PC-3 (cell line): ENCODE data around the gene MOB3A.

Experiments
- EZH2 ChIP-seq: fragments of 300-600 bp; sonication (generic); IDR thresholded peaks from one replicate; pipeline ENCODE4 v1.6.1; 2017; ENCODE audit warnings: antibody characterized with exemption, mild to moderate bottlenecking, low read length; ENCODE audit not compliant: unreplicated experiment
- EZH2phosphoT487 ChIP-seq: fragments of 300-600 bp; sonication (generic); IDR thresholded peaks from 2 replicates; pipeline ENCODE4 v1.6.1; 2018; ENCODE audit warnings: mild to moderate bottlenecking, antibody characterized with exemption, low read length, borderline replicate concordance
- TF ChIP-seq, protein P1 (sequence below): fragments of 300-600 bp; sonication (generic); conservative IDR thresholded peaks from 2 replicates; pipeline ENCODE4 v1.5.1; 2017; ENCODE audit warnings: antibody characterized with exemption, low read depth, mild to moderate bottlenecking, low read length

DNA sequence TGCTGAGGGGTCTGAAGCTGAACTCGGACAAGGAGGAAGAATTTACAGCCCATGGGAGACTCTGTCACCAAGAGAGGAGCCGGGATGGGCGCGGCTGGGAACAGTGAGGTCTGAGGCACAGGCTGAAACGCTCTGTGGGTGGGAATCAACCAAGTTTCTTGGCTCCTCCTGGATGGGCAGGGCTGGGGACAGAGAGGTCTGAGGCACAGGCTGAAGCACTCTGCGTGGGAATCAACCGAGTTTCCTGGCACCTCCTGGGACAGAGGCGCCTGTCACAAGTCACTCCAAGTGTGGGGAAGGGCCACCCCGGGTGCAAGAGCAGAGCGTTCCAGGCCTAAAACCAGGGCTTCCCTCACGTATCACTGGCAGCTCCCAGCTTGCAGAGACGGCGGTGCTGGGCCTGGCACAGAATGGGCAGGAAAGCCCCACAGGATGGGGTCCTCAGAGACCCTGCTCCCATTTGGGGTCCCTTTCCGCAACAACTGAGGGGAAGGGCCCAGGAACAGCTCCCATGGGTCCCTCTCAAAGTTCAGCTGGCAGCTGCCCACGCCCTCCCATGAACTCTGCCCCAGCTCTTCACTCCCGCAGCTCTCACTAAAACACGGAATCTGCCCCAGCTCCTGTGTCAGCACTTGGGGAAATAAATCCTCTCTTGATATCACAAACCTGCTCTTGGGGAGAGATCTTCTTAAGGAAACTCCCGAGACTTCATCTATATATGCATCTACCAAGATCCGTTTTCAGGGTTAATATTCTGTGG is 36.8 kb upstream of the MOB3A start:
- TF ChIP-seq, protein P1, sequence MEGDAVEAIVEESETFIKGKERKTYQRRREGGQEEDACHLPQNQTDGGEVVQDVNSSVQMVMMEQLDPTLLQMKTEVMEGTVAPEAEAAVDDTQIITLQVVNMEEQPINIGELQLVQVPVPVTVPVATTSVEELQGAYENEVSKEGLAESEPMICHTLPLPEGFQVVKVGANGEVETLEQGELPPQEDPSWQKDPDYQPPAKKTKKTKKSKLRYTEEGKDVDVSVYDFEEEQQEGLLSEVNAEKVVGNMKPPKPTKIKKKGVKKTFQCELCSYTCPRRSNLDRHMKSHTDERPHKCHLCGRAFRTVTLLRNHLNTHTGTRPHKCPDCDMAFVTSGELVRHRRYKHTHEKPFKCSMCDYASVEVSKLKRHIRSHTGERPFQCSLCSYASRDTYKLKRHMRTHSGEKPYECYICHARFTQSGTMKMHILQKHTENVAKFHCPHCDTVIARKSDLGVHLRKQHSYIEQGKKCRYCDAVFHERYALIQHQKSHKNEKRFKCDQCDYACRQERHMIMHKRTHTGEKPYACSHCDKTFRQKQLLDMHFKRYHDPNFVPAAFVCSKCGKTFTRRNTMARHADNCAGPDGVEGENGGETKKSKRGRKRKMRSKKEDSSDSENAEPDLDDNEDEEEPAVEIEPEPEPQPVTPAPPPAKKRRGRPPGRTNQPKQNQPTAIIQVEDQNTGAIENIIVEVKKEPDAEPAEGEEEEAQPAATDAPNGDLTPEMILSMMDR: no peak
- no peak for TF ChIP-seq EZH2
- no peak for TF ChIP-seq EZH2phosphoT487
